ENCODE data around the gene TBXAS1. TPM values are rescaled to one million over a fixed set of nuclear protein-coding genes. Genes with fewer than 3 reads are reported as not detected.

Gene TBXAS1
- total RNA-seq, 1 donor = not detected

- DNase-seq (ENCODE audit: low read depth) = no peak
These were observed 158.8 kb downstream of the TBXAS1 start for GRCh38 chr7:139987691-139988516.

GRCh38 chr7:139989366-139990141 is 160.5 kb downstream of the TBXAS1 start:
- no peak overlapping the region for H3K4me3 ChIP-seq (ENCODE audit: low read depth, low read length)
- no peak for TF ChIP-seq CTCF (IDR thresholded peaks at IDR 0.05; ENCODE audit: insufficient read depth, low read depth, low read length)
- DNase-seq (ENCODE audit: low read depth) = no peak

More at GRCh38 chr7:139987691-139988516, 158.8 kb downstream of the TBXAS1 start:
- no peak overlapping the region for H3K4me3 ChIP-seq (ENCODE audit: low read depth, low read length)
- no peak for TF ChIP-seq CTCF (IDR thresholded peaks at IDR 0.05; ENCODE audit: insufficient read depth, low read depth, low read length)

- DNase-seq (ENCODE audit: low read depth) = no peak
- no peak for TF ChIP-seq CTCF (IDR thresholded peaks at IDR 0.05; ENCODE audit: insufficient read depth, low read depth, low read length)
- H3K4me3 ChIP-seq (ENCODE audit: low read depth, low read length) = no peak overlapping the region
These were observed 161.1 kb downstream of the TBXAS1 start for GRCh38 chr7:139990142-139990535.

GRCh38 chr7:139990571-139991268 is 161.7 kb downstream of the TBXAS1 start:
- H3K4me3 ChIP-seq (ENCODE audit: low read depth, low read length) = no peak overlapping the region
- no peak for TF ChIP-seq CTCF (IDR thresholded peaks at IDR 0.05; ENCODE audit: insufficient read depth, low read depth, low read length)
- DNase-seq (ENCODE audit: low read depth) = no peak

GRCh38 chr7:139991269-139991666 is 162.2 kb downstream of the TBXAS1 start:
- H3K4me3 ChIP-seq (ENCODE audit: low read depth, low read length) = no peak overlapping the region
- no peak for DNase-seq (ENCODE audit: low read depth)
- TF ChIP-seq CTCF (IDR thresholded peaks at IDR 0.05; ENCODE audit: insufficient read depth, low read depth, low read length) = no peak

GRCh38 chr7:139991911-139992310 is 162.8 kb downstream of the TBXAS1 start:
- no peak for DNase-seq (ENCODE audit: low read depth)
- no peak overlapping the region for H3K4me3 ChIP-seq (ENCODE audit: low read depth, low read length)
- TF ChIP-seq CTCF (IDR thresholded peaks at IDR 0.05; ENCODE audit: insufficient read depth, low read depth, low read length) = no peak

Measured in fibroblast of villous mesenchyme (primary cell).